Karpas-422 (cell line): ENCODE results near the gene GABRG2. TPM values are rescaled to one million over a fixed set of nuclear protein-coding genes. Genes with fewer than 3 reads are reported as not detected.

Experiments
- DNase-seq: peaks from one replicate; pipeline ENCODE4 v3.0.0-alpha.2; 2015
- H2AFZ ChIP-seq: fragments of 200-600 bp; sonication (generic); 2 replicates; pipeline ENCODE4 v1.6.1; 2014; ENCODE audit warnings: antibody characterized with exemption, low read length, mixed read lengths
- H3K27ac ChIP-seq: fragments of 200-600 bp; sonication (generic); 2 replicates; pipeline ENCODE4 v1.5.1; 2014; ENCODE audit warnings: mild to moderate bottlenecking, low read length, moderate library complexity
- H3K27me3 ChIP-seq: fragments of 200-600 bp; sonication (generic); 2 replicates; pipeline ENCODE4 v1.6.1; 2014; ENCODE audit warnings: low read length, mixed read lengths
- H3K36me3 ChIP-seq: fragments of 200-600 bp; sonication (generic); 2 replicates; pipeline ENCODE4 v1.6.1; 2014; ENCODE audit warnings: low read length, mixed read lengths; ENCODE audit not compliant: insufficient read depth
- H3K4me1 ChIP-seq: fragments of 200-600 bp; sonication (generic); 2 replicates; pipeline ENCODE4 v1.6.1; 2014; ENCODE audit warnings: mild to moderate bottlenecking, low read length, mixed read lengths
- H3K4me2 ChIP-seq: fragments of 200-600 bp; sonication (generic); 2 replicates; pipeline ENCODE4 v1.6.1; 2014; ENCODE audit warnings: low read length, low read depth, mild to moderate bottlenecking; ENCODE audit not compliant: poor library complexity, severe bottlenecking
- H3K4me3 ChIP-seq: fragments of 200-600 bp; sonication (generic); 2 replicates; pipeline ENCODE4 v1.5.1; 2014; ENCODE audit warnings: mild to moderate bottlenecking, antibody characterized with exemption, low read length, mixed read lengths
- H3K79me2 ChIP-seq: fragments of 200-600 bp; sonication (generic); 2 replicates; pipeline ENCODE4 v1.6.1; 2014; ENCODE audit warnings: mild to moderate bottlenecking, low read length, mixed read lengths
- H3K9ac ChIP-seq: fragments of 200-600 bp; sonication (generic); 2 replicates; pipeline ENCODE4 v1.6.0; 2014; ENCODE audit warnings: low read length
- H3K9me2 ChIP-seq: fragments of 200-600 bp; sonication (generic), shearing (Covaris generic); replicated peaks from 2 replicates; pipeline ENCODE4 v1.6.0; 2014; ENCODE audit warnings: mild to moderate bottlenecking, low read length, moderate library complexity; ENCODE audit not compliant: insufficient read depth
- H3K9me3 ChIP-seq: fragments of 300-700, 200-600 bp; sonication (generic); 2 replicates; pipeline ENCODE4 v1.6.1; 2014; ENCODE audit warnings: low read length, mixed read lengths
- H4K20me1 ChIP-seq: fragments of 200-600 bp; sonication (generic); 2 replicates; pipeline ENCODE4 v1.6.1; 2014; ENCODE audit warnings: mild to moderate bottlenecking, antibody characterized with exemption, low read length, low read depth; ENCODE audit not compliant: insufficient read depth
- total RNA-seq: library from RNA; depleted of rRNA; stranded (reverse); fragments of >200 nt; shearing (Covaris generic); gene quantifications from 2 replicates; pipeline ENCODE4 v1.2.3, GENCODE V29; 2014; ENCODE audit warnings: low replicate concordance

The GABRG2 gene
- total RNA-seq, 1 experiment from 2014 or later, result not detected

DNA sequence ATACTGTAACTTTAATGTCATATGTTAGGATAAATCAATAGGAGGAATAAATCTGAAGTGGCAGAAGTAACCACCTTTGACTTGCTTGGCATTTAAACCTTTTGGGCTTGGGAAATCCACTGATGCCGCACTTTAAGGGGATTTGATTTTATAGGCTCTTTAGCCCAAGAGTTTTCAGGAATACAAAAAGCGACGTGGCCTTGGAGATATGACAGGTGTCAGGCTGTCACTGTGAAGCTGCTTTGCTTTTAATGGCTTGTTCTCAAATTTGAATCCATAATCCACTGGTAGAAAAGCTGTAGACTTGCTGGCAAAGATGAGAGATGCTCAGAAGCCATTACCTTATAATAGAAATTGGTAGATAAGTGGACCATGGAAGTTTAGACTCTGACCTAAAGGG is 71.6 kb downstream of the GABRG2 start:
- no peak overlapping the region for H3K4me3 ChIP-seq
- H3K9me2 ChIP-seq, result no peaks in the 10 kb centered on the region
- no peaks in the 10 kb centered on the region for H3K4me1 ChIP-seq
- H3K9me3 ChIP-seq, result peaks cover 18% of the 10 kb centered on the region
- H3K79me2 ChIP-seq, result no peaks in the 10 kb centered on the region
- H3K27me3 ChIP-seq, result no peaks in the 10 kb centered on the region
- DNase-seq, result no peak
- H2AFZ ChIP-seq, result no peak overlapping the region
- H3K36me3 ChIP-seq, result no peaks in the 10 kb centered on the region
- H3K27ac ChIP-seq, result no peak overlapping the region
- no peak overlapping the region for H3K9ac ChIP-seq
- H4K20me1 ChIP-seq, result no peaks in the 10 kb centered on the region
- no peak overlapping the region for H3K4me2 ChIP-seq

DNA sequence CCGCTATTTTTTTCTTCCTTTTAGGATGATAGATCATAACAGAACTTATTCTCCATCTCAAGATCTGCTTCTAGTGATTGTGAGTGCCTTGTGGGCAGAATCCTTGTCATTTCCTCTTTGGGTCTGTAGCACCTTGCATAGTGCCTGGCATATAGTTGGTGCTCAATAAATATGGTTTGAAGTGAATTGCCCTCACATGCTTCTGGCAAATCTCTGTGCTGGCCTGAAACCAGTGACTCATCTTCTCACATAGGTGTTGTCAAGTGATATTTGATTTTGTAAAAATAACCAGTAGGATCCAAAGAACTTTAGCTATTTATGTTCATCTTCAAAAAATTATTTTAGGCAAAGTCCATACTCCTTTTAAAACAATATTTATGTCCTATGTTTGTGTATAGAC is 86.7 kb downstream of the GABRG2 start:
- Histone ChIP-seq H3K36me3 (no peaks in the 10 kb centered on the region), H3K4me2 (no peak overlapping the region), H4K20me1 (no peaks in the 10 kb centered on the region), H3K4me1 (no peaks in the 10 kb centered on the region), H3K27me3 (no peaks in the 10 kb centered on the region), H3K79me2 (no peaks in the 10 kb centered on the region), H3K9ac (no peak overlapping the region), H3K9me3 (peaks cover 18% of the 10 kb centered on the region; the same call in 1 of the 2 replicates), H3K4me3 (no peak overlapping the region), H3K9me2 (no peaks in the 10 kb centered on the region), H2AFZ (no peak overlapping the region), H3K27ac (no peak overlapping the region)
- no peak for DNase-seq

DNA sequence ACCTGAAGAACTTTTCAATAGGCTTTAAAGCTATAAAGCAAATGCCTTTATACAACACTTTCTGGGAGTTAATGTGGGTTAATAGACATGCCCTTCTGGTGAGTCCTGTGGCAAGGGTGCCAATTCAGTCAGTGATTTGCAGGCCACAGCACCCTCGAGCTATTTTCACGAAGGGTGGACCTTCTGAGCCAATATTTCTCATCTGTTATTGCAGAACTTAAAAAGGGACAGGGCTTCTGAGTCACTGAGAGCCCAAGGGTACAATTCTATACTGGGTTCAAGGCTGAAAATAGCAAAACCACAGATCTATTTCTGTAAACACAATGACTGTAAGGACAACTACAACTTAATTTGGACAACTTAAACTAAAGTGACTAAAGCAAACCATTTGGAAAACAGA is 92.8 kb downstream of the GABRG2 start:
- no peak overlapping the region for H3K27ac ChIP-seq
- H3K9ac ChIP-seq, result no peak overlapping the region
- no peaks in the 10 kb centered on the region for H4K20me1 ChIP-seq
- peaks cover 25% of the 10 kb centered on the region for H3K9me3 ChIP-seq
- no peaks in the 10 kb centered on the region for H3K36me3 ChIP-seq
- H3K9me2 ChIP-seq, result no peaks in the 10 kb centered on the region
- no peaks in the 10 kb centered on the region for H3K4me1 ChIP-seq
- DNase-seq, result no peak
- H3K27me3 ChIP-seq, result no peaks in the 10 kb centered on the region
- H3K79me2 ChIP-seq, result no peaks in the 10 kb centered on the region
- no peak overlapping the region for H3K4me2 ChIP-seq
- H2AFZ ChIP-seq, result no peak overlapping the region
- no peak overlapping the region for H3K4me3 ChIP-seq

DNA sequence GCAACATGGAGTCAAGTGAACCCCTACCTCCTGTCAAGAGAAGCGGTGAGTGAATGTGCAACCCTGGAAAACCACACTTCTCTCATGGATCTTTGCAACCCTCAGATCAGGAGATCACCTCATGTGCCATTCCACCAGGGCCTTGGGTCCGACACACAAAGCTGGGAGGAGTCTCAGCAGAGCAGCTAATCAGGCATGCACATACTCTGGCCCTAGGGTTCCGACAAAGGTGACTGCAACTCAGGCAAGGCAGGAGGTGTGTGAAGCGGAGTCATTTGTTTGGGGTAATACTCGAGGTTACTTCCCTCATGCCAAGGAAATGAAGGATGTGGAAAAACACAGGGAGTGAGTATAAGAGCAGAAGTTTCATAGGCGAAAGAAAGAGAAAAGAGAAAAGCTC is 96.1 kb downstream of the GABRG2 start:
- DNase-seq, result no peak
- no peak overlapping the region for H3K4me2 ChIP-seq
- no peak overlapping the region for H2AFZ ChIP-seq
- H3K9ac ChIP-seq, result no peak overlapping the region
- no peak overlapping the region for H3K27ac ChIP-seq
- no peaks in the 10 kb centered on the region for H3K27me3 ChIP-seq
- no peaks in the 10 kb centered on the region for H3K36me3 ChIP-seq
- H4K20me1 ChIP-seq, result no peaks in the 10 kb centered on the region
- no peaks in the 10 kb centered on the region for H3K79me2 ChIP-seq
- no peaks in the 10 kb centered on the region for H3K4me1 ChIP-seq
- H3K9me3 ChIP-seq, result peaks cover 28% of the 10 kb centered on the region
- H3K4me3 ChIP-seq, result no peak overlapping the region
- no peaks in the 10 kb centered on the region for H3K9me2 ChIP-seq

DNA sequence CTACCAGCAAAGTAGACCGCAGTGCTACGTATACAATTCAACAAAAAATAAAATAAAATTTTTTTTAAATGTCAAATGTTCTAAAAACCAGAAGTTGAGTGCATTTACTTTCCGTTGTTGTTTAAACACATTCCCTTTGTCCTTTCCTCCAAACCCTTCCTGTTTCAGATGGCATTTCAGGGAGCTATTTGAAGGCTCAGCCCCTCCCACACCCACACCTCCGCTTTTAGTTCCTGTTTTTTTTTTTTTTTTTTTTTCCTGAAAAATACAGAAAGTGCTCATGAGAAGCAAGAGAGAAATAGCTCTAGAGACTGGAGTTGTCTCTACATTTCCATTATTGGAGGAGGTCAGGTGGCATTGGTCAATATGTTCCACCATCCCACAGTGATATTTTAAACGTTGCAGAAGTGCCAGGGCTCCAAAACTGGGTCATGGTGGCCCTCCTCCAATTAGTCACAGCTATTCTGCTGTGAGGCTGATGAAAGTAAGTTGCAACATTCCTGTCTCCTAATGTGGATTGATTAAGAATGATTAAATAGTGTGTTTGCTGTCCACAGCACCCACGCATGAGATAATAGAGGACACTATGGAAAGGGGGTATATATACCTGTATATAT is 106.9 kb downstream of the GABRG2 start:
- H3K36me3 ChIP-seq, result no peaks in the 10 kb centered on the region
- no peak overlapping the region for H2AFZ ChIP-seq
- H3K9me2 ChIP-seq, result no peaks in the 10 kb centered on the region
- no peak overlapping the region for H3K4me3 ChIP-seq
- no peak overlapping the region for H3K9ac ChIP-seq
- H3K79me2 ChIP-seq, result no peaks in the 10 kb centered on the region
- DNase-seq, result no peak
- no peak overlapping the region for H3K4me2 ChIP-seq
- no peaks in the 10 kb centered on the region for H3K4me1 ChIP-seq
- H4K20me1 ChIP-seq, result no peaks in the 10 kb centered on the region
- no peaks in the 10 kb centered on the region for H3K27me3 ChIP-seq
- H3K27ac ChIP-seq, result no peak overlapping the region
- H3K9me3 ChIP-seq, result peaks cover 6% of the 10 kb centered on the region; the same call in 1 of the 2 replicates

DNA sequence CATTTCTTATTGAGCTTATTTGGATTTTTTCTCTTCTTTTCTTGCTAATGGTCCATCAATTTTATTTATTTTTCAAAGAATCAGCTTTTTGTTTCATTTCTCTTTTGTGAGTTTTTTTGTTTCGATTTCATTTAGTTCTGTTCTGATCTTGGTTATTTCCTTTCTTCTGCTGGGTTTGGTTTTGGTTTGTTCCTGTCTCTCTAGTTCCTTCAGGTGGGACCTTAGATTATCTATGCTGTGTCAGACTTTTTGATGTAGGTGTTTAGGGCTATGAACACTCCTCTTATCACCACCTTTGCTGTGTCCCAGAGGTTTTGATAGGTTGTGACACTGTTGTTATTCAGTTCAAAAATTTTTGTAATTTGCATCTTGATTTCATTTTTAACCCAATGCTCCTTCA is 119.8 kb downstream of the GABRG2 start:
- no peaks in the 10 kb centered on the region for H3K4me1 ChIP-seq
- H3K9me3 ChIP-seq, result peaks cover 15% of the 10 kb centered on the region
- H2AFZ ChIP-seq, result no peak overlapping the region
- no peak overlapping the region for H3K4me2 ChIP-seq
- no peak overlapping the region for H3K9ac ChIP-seq
- H3K36me3 ChIP-seq, result no peaks in the 10 kb centered on the region
- no peaks in the 10 kb centered on the region for H3K9me2 ChIP-seq
- no peak overlapping the region for H3K4me3 ChIP-seq
- no peaks in the 10 kb centered on the region for H3K27me3 ChIP-seq
- H3K27ac ChIP-seq, result no peak overlapping the region
- DNase-seq, result no peak
- no peaks in the 10 kb centered on the region for H4K20me1 ChIP-seq
- H3K79me2 ChIP-seq, result no peaks in the 10 kb centered on the region

DNA sequence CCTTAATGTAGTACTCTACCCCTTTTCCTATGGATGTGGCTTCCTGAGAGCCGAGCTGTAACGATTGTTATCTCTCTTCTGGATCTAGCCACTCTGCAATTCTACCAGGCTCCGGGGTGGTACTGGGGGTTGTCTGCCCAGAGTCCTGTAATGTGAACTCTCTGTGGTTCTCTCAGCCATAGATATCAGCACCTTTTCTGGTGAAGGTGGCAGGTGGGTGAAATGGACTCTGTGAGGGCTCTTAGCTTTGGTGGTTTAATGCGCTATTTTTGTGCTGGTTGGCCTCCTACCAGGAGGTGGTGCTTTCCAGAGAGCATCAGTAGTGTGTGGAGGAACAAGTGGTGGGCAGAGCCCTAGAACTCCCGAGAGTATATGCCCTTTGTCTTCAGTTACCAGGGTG is 122.1 kb downstream of the GABRG2 start:
- no peaks in the 10 kb centered on the region for H3K4me1 ChIP-seq
- no peak overlapping the region for H3K27ac ChIP-seq
- H2AFZ ChIP-seq, result no peak overlapping the region
- no peaks in the 10 kb centered on the region for H4K20me1 ChIP-seq
- H3K4me2 ChIP-seq, result no peak overlapping the region
- no peaks in the 10 kb centered on the region for H3K9me2 ChIP-seq
- no peak for DNase-seq
- H3K9me3 ChIP-seq, result peaks cover 19% of the 10 kb centered on the region
- no peaks in the 10 kb centered on the region for H3K79me2 ChIP-seq
- H3K4me3 ChIP-seq, result no peak overlapping the region
- no peaks in the 10 kb centered on the region for H3K36me3 ChIP-seq
- no peaks in the 10 kb centered on the region for H3K27me3 ChIP-seq
- no peak overlapping the region for H3K9ac ChIP-seq

DNA sequence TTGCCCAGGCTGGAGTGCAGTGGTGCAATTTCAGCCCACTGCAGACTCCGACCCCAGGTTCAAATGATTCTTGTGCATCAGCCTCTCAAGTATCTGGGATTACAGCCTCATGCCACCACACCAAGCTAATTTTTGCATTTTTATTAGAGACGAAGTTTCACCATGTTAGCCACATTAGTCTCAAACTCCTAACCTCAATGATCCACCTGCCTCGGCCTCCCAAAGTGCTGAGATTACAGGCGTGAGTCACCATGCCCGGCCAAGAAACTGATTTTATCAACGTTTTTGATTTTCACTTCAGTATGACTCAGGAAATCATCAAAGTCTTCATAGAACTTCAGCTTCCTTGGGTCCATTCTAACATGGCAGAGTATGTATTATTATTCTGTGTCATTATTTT is 125.4 kb downstream of the GABRG2 start:
- H3K4me1 ChIP-seq, result no peaks in the 10 kb centered on the region
- H3K9ac ChIP-seq, result no peak overlapping the region
- no peaks in the 10 kb centered on the region for H3K36me3 ChIP-seq
- no peaks in the 10 kb centered on the region for H3K9me2 ChIP-seq
- H3K27me3 ChIP-seq, result no peaks in the 10 kb centered on the region
- no peak overlapping the region for H3K27ac ChIP-seq
- no peak overlapping the region for H2AFZ ChIP-seq
- peaks cover 17% of the 10 kb centered on the region for H3K9me3 ChIP-seq
- H3K4me2 ChIP-seq, result no peak overlapping the region
- H3K4me3 ChIP-seq, result no peak overlapping the region
- no peak for DNase-seq
- H4K20me1 ChIP-seq, result no peaks in the 10 kb centered on the region
- H3K79me2 ChIP-seq, result no peaks in the 10 kb centered on the region

DNA sequence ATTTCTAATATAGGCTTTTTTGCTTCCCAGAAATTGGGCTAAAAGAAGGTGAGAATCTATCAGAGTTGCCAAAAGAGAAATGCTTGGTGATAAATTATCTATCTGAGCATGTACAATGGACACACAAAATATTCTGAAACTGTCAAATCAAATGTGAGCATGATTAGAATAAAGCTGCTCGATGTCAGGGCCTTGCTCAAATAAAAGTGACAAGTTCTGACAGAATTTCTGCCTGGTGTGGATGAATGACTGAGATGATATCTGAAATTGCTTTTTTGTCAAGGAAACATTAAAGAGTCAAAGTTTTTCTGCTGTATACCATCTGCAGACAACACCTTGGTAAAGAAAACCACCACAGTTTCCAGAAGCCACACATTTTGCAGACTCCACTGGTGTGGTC is 128.8 kb downstream of the GABRG2 start:
- Histone ChIP-seq H2AFZ (no peak overlapping the region), H4K20me1 (no peaks in the 10 kb centered on the region), H3K9me3 (peaks cover 15% of the 10 kb centered on the region), H3K4me3 (no peak overlapping the region), H3K27me3 (no peaks in the 10 kb centered on the region), H3K36me3 (no peaks in the 10 kb centered on the region), H3K4me1 (no peaks in the 10 kb centered on the region), H3K4me2 (no peak overlapping the region), H3K9ac (no peak overlapping the region), H3K79me2 (no peaks in the 10 kb centered on the region), H3K9me2 (no peaks in the 10 kb centered on the region), H3K27ac (no peak overlapping the region)
- DNase-seq, result no peak
